Sigmoid colon (tissue), 7 donors: ENCODE data around the gene OLIG3. TPM values are rescaled to one million over a fixed set of nuclear protein-coding genes. Genes with fewer than 3 reads are reported as not detected.

ENCODE experiments used
- DNase-seq: peaks from one replicate; pipeline ENCODE4 v3.0.0-alpha.2; 2019
- H3K27ac ChIP-seq, 4 donors: fragments of 200-600 bp; sonication (generic); one replicate each; pipeline ENCODE4 v1.5.1; 2016 to 2019; ENCODE audit warnings: mild to moderate bottlenecking in 1 of 4
- H3K27me3 ChIP-seq, 3 donors: fragments of 200-600 bp; sonication (generic); one replicate each; pipeline ENCODE4 v1.5.1; 2019; ENCODE audit warnings: mild to moderate bottlenecking in 1 of 3
- H3K36me3 ChIP-seq, 4 donors: fragments of 200-600 bp; sonication (generic); one replicate each; pipeline ENCODE4 v1.5.1; 2016 to 2019
- H3K4me1 ChIP-seq, 4 donors: fragments of 200-600 bp; sonication (generic); one replicate each; pipeline ENCODE4 v1.5.1; 2017 to 2019
- H3K4me3 ChIP-seq, 4 donors: fragments of 200-600 bp; sonication (generic); one replicate each; pipeline ENCODE4 v1.5.1; 2017 to 2019; ENCODE audit warnings: mild to moderate bottlenecking in 2 of 4, moderate library complexity in 1 of 4
- H3K9me3 ChIP-seq, 4 donors: fragments of 200-600 bp in 3 of 4; sonication (generic) in 3 of 4; one replicate each; pipeline versions ENCODE4 v1.5.1 to v1.6.1; 2013 to 2019
- EP300 ChIP-seq, 4 donors: sonication (generic); formaldehyde crosslinking; IDR thresholded peaks; one replicate each; pipeline ENCODE4 v1.6.1; 2017; ENCODE audit warnings: antibody characterized with exemption in 4 of 4
- POLR2A ChIP-seq, 2 donors: fragments of 450-650 bp; IDR thresholded peaks; one replicate each; pipeline ENCODE4 v1.6.1; 2016; ENCODE audit warnings: antibody characterized with exemption in 2 of 2, mild to moderate bottlenecking in 2 of 2, moderate library complexity in 2 of 2
- POLR2AphosphoS5 ChIP-seq, 4 donors: sonication (generic); formaldehyde crosslinking; IDR thresholded peaks; one replicate each; pipeline ENCODE4 v1.6.1; 2017; ENCODE audit warnings: antibody characterized with exemption in 4 of 4
- WGBS, 2 donors: extraction: QIAGEN DNeasy Blood & Tissue Kit; methylation state at CpG; one replicate each; pipeline ENCODE4 v1.1.7; 2013; 5-methylcytosine and 5-hydroxymethylcytosine counted together
- intact Hi-C: fragments of 100-400 bp; cut with DNase I; formaldehyde crosslinking; loops from one replicate; pipeline ENCODE4 v1.15.1; 2023
- polyA plus RNA-seq, 3 donors: library from polyadenylated mRNA; stranded (reverse); fragments of 200-250 nt; gene quantifications; one replicate each; pipeline ENCODE4 v1.2.3, GENCODE V29; 2013
- total RNA-seq, 4 donors: library from RNA; depleted of rRNA; stranded (reverse); fragments of >200 nt; gene quantifications; one replicate each; pipeline ENCODE4 v1.1.0, GENCODE V29; 2016
- TF ChIP-seq, protein P1 (sequence below), 4 experiments: fragments of 450-650 bp in 3 of 4; fragments of 200-600 bp in 1 of 4; IDR thresholded peaks; one replicate each; pipeline ENCODE4 v1.5.1; 2016 to 2019; ENCODE audit warnings: antibody characterized with exemption in 4 of 4, mild to moderate bottlenecking in 3 of 4, moderate library complexity in 2 of 4
- donor health status: healthy with polysubstance abuse.
- donor health status: Bipolar disorder and iron deficiency.
- donor health status: healthy.

OLIG3 gene
- total and polyA plus RNA-seq, 7 donors, result not detected

DNA sequence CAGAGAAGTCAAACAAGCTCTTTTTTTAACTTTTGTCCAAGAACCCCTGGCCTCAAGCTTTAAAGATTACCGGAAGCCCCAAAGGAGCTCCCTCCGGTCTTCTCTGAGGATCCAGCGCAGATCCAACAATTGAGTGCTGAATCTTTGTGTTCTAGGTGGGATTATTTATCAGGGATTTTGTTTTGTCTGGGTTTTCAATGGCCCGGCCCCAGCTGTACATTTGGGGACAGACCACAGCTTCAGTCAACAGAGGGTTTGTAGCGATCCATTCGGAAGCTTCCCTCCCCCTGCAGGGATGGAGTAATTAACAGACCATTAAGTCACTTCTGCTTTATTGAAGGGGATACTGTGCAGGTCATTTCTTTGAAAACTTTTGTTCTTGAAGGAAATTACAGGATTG, 7.8 kb downstream of the OLIG3 start:
- TF ChIP-seq POLR2AphosphoS5 (IDR thresholded peaks at IDR 0.05) (no peak), POLR2A (IDR thresholded peaks at IDR 0.05) (no peak), EP300 (IDR thresholded peaks at IDR 0.05) (no peak)
- TF ChIP-seq, protein P1, sequence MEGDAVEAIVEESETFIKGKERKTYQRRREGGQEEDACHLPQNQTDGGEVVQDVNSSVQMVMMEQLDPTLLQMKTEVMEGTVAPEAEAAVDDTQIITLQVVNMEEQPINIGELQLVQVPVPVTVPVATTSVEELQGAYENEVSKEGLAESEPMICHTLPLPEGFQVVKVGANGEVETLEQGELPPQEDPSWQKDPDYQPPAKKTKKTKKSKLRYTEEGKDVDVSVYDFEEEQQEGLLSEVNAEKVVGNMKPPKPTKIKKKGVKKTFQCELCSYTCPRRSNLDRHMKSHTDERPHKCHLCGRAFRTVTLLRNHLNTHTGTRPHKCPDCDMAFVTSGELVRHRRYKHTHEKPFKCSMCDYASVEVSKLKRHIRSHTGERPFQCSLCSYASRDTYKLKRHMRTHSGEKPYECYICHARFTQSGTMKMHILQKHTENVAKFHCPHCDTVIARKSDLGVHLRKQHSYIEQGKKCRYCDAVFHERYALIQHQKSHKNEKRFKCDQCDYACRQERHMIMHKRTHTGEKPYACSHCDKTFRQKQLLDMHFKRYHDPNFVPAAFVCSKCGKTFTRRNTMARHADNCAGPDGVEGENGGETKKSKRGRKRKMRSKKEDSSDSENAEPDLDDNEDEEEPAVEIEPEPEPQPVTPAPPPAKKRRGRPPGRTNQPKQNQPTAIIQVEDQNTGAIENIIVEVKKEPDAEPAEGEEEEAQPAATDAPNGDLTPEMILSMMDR (IDR thresholded peaks at IDR 0.05), result no peak
- H3K36me3 ChIP-seq, result no peaks in the 10 kb centered on the region
- H3K27ac ChIP-seq, result no peak overlapping the region
- intact Hi-C loops, result no loop called here
- H3K27me3 ChIP-seq, result peaks cover 24 to 78% (median 51%) of the 10 kb centered on the region in 3 donors
- no peak overlapping the region for H3K4me3 ChIP-seq
- DNase-seq, result no peak
- H3K9me3 ChIP-seq, result peaks cover 0 to 4% (median 0%) of the 10 kb centered on the region in 4 donors
- WGBS, 2 donors, result 10 to 19% methylated on average over 6 of the region's 6 CpGs
- H3K4me1 ChIP-seq, result peaks cover 0 to 26% (median 19%) of the 10 kb centered on the region in 4 donors

DNA sequence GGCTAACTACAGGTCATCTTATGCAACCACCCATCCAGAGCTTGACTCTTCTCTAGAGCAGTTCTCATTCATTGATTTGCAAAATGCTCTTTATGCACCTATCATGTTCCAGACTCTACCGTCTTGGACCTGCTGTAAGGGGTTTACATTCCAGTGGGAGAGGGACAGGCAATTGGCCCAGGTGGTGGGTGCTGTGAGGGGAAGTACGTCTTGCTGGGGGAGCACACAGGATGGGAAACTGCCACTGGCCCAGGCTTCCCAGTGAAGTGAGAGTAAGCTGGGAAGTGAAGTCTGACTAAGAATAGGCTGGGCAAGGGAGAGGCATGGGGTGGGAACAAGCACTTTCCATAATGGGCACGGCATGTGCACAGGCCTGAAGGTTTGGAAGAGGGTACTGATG, 13.8 kb downstream of the OLIG3 start:
- intact Hi-C loops, result no loop called here
- Histone ChIP-seq H3K36me3 (no peaks in the 10 kb centered on the region), H3K4me3 (no peak overlapping the region), H3K4me1 (no peaks in the 10 kb centered on the region), H3K27me3 (peaks cover 0 to 27% (median 0%) of the 10 kb centered on the region in 3 donors), H3K9me3 (peaks cover 0 to 4% (median 0%) of the 10 kb centered on the region in 4 donors), H3K27ac (no peak overlapping the region)
- no peak for DNase-seq
- no peak for TF ChIP-seq EP300 (IDR thresholded peaks at IDR 0.05)
- TF ChIP-seq, protein P1 (IDR thresholded peaks at IDR 0.05), result no peak
- TF ChIP-seq POLR2AphosphoS5 (IDR thresholded peaks at IDR 0.05), result no peak
- no peak for TF ChIP-seq POLR2A (IDR thresholded peaks at IDR 0.05)
- 71 to 82% methylated on average over 3 of the region's 3 CpGs for WGBS, 2 donors

DNA sequence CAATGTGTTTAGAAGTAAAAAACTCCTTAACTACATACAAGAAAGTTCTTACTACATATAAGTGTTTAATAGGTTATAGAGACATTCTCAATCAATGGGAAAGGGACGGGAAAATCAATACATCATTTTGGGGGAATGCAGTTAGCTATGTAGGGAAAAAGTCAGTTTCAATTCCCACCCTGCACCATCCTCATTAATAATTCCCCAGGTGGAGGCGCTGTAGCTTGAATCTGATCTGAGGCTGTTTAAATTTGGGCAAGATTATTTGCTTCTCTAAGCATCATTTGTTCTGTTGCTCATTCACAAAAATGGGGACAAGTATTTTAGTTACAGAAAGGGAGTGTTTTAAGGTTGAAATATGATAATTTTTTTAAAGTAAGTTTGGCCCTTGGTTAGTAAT, 19.1 kb downstream of the OLIG3 start:
- H3K4me1 ChIP-seq, result no peaks in the 10 kb centered on the region
- H3K9me3 ChIP-seq, result no peaks in the 10 kb centered on the region
- intact Hi-C loops, result no loop called here
- no peak for TF ChIP-seq EP300 (IDR thresholded peaks at IDR 0.05)
- TF ChIP-seq POLR2A (IDR thresholded peaks at IDR 0.05), result no peak
- no peak for TF ChIP-seq POLR2AphosphoS5 (IDR thresholded peaks at IDR 0.05)
- TF ChIP-seq, protein P1 (IDR thresholded peaks at IDR 0.05), result no peak
- H3K4me3 ChIP-seq, result no peak overlapping the region
- peaks cover 0 to 15% (median 0%) of the 10 kb centered on the region in 3 donors for H3K27me3 ChIP-seq
- DNase-seq, result no peak
- H3K27ac ChIP-seq, result no peak overlapping the region
- H3K36me3 ChIP-seq, result no peaks in the 10 kb centered on the region
- 60 to 61% methylated on average over 2 of the region's 2 CpGs for WGBS, 2 donors

DNA sequence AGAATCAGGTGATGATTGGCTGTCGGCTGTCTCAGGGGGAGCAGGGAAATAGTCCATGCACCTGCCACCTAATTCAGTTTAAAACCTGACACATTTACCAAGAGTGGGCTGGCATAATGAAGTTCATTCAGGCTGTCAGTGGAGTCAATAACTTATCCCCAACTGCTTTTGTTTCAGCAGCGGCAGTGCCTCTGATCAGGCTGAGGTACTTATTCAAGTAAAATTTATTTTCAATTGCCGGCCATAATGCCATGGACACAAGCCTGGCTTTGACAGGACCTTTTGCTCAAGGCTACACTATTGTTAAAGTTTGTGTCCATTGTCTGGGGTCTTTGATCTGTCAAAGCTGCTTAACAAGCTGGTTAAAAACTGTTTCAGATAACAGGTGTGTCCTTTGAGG, 20.6 kb downstream of the OLIG3 start:
- H3K27me3 ChIP-seq, result peaks cover 0 to 8% (median 0%) of the 10 kb centered on the region in 3 donors
- H3K27ac ChIP-seq, result no peak overlapping the region
- H3K36me3 ChIP-seq, result no peaks in the 10 kb centered on the region
- intact Hi-C loops, result no loop called here
- 77 to 85% methylated on average over 3 of the region's 3 CpGs for WGBS, 2 donors
- H3K4me1 ChIP-seq, result no peaks in the 10 kb centered on the region
- no peak overlapping the region for H3K4me3 ChIP-seq
- no peak for DNase-seq
- TF ChIP-seq POLR2A (IDR thresholded peaks at IDR 0.05) (no peak), EP300 (IDR thresholded peaks at IDR 0.05) (no peak), POLR2AphosphoS5 (IDR thresholded peaks at IDR 0.05) (no peak)
- TF ChIP-seq, protein P1 (IDR thresholded peaks at IDR 0.05), result no peak
- H3K9me3 ChIP-seq, result no peaks in the 10 kb centered on the region

GRCh38 chr6:137472641-137473137, 21.5 kb downstream of the OLIG3 start:
- no peaks in the 10 kb centered on the region for H3K4me1 ChIP-seq
- WGBS, 2 donors, result 97 to 98% methylated on average over 3 of the region's 3 CpGs

More at GRCh38 chr6:137472641-137473137, 21.5 kb downstream of the OLIG3 start:
- Histone ChIP-seq H3K27ac (no peak overlapping the region), H3K36me3 (no peaks in the 10 kb centered on the region), H3K9me3 (no peaks in the 10 kb centered on the region), H3K4me3 (no peak overlapping the region), H3K27me3 (peaks cover 0 to 8% (median 0%) of the 10 kb centered on the region in 3 donors)
- intact Hi-C loops, result no loop called here
- no peak for DNase-seq
- no peak for TF ChIP-seq POLR2A (IDR thresholded peaks at IDR 0.05)
- no peak for TF ChIP-seq POLR2AphosphoS5 (IDR thresholded peaks at IDR 0.05)
- TF ChIP-seq EP300 (IDR thresholded peaks at IDR 0.05), result no peak
- TF ChIP-seq, protein P1 (IDR thresholded peaks at IDR 0.05), result no peak
